Epithelial cell of esophagus (primary cell): Measurements from ENCODE around the gene C11orf71.

Source experiments
- DNase-seq: peaks from one replicate; pipeline ENCODE4 v3.0.0; 2010; ENCODE audit warnings: low read depth
- H3K4me3 ChIP-seq: 2 replicates; pipeline ENCODE4 v1.5.1; 2011; ENCODE audit warnings: mild to moderate bottlenecking, low read length, control low read depth
- CTCF ChIP-seq: IDR thresholded peaks from 2 replicates; pipeline ENCODE4 v1.5.1; 2011; ENCODE audit warnings: low read depth, mild to moderate bottlenecking, low read length, control low read depth, inconsistent platforms; ENCODE audit not compliant: insufficient read depth; ENCODE audit errors: missing control alignments

C11orf71 gene

DNA sequence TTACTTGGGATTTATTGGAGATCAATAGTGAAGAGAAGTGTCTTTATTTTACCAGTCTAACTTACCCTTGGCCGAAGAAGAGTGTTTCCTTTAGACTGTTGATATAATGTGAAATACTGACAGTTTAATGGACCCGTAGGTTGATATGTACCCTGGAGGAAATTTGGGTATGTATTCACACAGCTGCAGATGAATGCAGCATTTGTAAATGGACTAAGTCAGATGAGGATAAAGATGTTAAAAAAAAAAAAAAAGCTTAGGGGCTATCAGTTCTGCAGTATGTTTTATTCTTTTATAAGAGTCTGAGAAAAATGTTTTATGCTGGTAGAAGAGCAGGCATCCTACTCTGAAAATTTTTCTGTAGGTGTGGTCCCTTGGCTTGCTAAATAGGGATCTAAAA is 41.6 kb upstream of the C11orf71 start:
- no peak overlapping the region for H3K4me3 ChIP-seq

DNA sequence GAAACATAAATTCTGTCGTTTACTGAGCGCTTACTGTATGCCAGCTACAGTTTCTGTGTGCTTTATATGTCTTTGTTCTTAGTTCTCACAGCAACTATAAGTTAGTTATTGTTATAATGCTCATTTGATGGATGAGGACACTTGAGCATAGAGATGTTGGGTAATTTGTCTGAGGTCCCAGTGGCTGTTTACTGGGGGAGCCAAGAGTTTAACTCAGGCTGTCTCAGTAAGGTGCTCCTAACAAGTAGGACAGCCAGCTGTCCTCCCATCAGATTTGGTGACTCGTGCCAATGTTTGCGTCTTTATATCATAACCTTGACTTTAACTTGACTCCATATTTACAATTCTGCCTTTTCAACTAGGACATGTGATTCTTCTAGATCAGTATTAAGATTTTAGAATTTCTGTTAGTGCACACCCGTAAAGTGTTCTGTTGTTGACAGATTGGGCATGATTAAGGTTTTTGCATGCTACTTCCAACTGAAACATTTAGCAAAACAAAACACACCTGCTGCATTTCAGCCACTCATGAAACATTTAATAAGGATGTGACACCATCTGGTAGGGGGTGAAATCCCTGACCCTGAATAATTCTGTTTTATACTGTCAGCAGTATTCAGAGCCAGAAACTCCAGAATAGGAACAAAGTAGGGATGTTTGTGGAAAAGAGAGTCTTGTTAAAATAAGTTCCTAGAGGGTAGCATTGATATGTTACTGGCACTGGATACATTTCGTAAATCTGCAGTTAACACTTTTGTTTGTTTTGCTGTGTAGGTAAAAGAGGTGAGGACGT is 40.9 kb upstream of the C11orf71 start:
- H3K4me3 ChIP-seq, result peak overlapping the region; percentile 3
- TF ChIP-seq CTCF, result no peak

More for the DNA sequence above, 41.6 kb upstream of the C11orf71 start:
- TF ChIP-seq CTCF, result no peak
- DNase-seq, result no peak

DNA sequence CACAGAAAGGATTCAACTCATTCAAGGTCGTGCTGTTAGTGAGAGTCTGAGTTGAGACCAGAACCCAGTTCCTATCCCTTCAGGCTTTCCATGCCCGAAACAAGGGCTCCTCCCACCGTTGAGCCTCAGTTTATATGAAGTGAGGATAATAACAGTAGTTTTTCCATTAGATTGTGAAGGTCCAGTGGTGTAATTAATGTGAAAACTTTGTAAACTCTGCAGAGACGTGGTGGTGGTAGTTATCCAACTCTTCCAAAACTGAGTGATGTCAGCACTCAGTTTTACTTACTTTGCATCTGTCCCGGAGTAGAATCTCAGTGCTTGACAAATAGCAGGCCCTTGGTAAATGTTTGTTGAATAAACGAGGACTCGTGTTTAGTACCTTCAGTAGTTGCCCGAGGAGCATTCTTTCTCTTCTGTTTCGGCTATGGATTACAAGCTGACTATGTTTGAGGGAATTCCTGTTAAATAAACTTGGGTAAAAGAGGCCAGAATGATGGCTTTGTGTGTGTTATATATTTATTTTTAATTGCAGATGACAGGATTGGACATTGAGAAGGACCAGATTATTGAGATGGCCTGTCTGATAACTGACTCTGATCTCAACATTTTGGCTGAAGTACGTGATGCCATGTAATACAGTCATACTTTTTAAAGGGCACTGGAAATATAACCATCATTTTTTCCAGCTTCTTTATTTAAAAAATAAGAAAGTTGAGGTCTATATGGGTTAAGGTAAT is 40.0 kb upstream of the C11orf71 start:
- DNase-seq, result no peak
- peak overlapping the region; percentile 94 for H3K4me3 ChIP-seq
- no peak for TF ChIP-seq CTCF

More for the DNA sequence above, 40.9 kb upstream of the C11orf71 start:
- no peak for DNase-seq

DNA sequence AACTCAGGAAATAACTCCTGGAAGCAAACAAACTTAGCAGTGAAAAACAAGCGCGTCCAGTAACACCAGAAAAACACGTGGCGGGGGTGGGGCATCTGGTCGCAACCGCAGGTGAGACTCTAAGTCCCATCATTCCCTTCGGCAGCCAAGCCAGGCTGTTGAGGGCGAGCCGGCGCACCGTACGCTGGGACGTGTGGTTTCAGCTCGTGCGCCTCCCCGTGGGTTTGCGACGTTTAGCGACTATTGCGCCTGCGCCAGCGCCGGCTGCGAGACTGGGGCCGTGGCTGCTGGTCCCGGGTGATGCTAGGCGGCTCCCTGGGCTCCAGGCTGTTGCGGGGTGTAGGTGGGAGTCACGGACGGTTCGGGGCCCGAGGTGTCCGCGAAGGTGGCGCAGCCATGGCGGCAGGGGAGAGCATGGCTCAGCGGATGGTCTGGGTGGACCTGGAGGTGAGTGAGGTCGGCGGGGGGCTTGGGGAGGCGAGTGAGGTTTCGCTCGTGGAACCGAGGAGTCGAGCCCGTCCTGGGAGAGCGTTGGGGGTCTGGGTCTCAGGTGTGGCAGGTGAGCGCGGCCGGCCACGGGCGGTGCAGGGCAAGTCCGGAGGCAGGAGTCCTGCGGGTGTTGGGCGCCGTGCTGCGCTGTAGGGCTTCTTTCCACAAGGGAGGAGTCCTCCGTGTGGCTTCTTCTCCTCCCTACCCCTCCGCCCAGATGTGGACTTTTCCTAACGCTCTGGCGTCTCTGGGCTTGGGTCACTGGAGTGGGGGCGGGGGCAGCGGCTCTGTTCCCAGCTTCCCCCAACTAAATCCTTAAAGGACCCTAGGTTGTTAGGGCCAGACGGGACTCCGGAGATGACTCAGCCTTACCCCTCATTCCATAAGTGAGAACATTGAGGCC is 39.2 kb upstream of the C11orf71 start, which contains the start of gene REXO2:
TSS of gene REXO2 (plus strand) at position 239 of the 892 bp plus-strand sequence. CDS start at position 301, 62 bp downstream.
- peak; percentile 42 for TF ChIP-seq CTCF
- DNase-seq, result peak; percentile 99
- H3K4me3 ChIP-seq, result peak within 1 kb of the TSS; percentile 94

DNA sequence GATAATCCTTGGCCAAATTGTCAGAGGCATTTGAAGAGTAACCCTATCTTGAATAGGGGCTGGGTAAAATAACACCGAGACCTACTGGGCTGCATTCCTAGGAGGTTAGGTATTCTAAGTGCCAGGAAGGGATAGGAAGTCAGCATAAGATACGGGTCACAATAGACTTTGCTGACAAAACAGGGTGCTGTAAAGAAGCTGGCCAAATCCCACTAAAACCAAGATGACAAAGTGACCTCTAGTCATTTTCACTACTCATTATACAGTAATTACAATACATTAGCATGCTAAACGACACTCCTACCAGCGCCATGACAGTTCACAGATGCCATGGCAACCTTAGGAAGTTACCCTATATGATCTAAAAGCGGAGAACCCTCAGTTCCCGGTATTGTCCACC is 38.0 kb upstream of the C11orf71 start:
- DNase-seq, result peak; percentile 80
- no peak overlapping the region for H3K4me3 ChIP-seq
- no peak for TF ChIP-seq CTCF

DNA sequence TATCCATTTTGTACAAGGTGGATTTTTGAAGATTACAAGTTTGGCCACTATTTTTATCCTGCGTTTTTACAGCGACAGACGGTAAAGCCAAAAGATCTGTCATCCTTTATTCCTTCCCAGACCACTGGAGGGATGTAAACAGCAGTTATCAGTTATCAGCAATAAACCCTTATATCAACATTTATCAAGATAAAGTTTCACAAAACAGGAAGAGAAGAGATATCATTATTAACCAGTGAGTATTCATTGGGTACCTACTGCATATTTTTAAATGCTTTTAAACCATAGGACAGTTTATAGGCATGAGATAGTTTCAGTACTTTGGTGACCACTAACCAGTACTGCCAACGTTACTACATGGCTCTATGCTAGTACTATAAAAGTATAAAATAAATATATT is 33.1 kb upstream of the C11orf71 start:
- DNase-seq, result no peak
- no peak overlapping the region for H3K4me3 ChIP-seq
- TF ChIP-seq CTCF, result no peak
